IMR-90 (cell line): ENCODE measurements around the gene PTGR3. TPM values are rescaled to one million over a fixed set of nuclear protein-coding genes. Genes with fewer than 3 reads are reported as not detected.

Source experiments
- ATAC-seq: fragments of 200-7000 bp; cut with Tn5 transposase; 2 replicates; pipeline ENCODE4 v1.9.1; 2020; ENCODE audit warnings: low read depth, mild to moderate bottlenecking, moderate library complexity
- BruUV-seq: library from RNA; stranded (reverse); fragments of 400-500 nt; replicated peaks from 2 replicates; lab custom pipeline; 2021; lab: Mats Ljungman, UMichigan
- CTCF ChIA-PET: fragments of 300-600 bp; formaldehyde crosslinking; extraction: SDS; loops from one replicate; lab custom pipeline; 2021; ENCODE audit warnings: antibody characterized with exemption; lab: Yijun Ruan, JAX
- POLR2A ChIA-PET: fragments of 300-600 bp; sonication (Branson Sonifier 250); formaldehyde crosslinking; loops from one replicate; lab custom pipeline; 2022; ENCODE audit warnings: antibody characterized with exemption; ENCODE audit not compliant: unreplicated experiment; lab: Charles Lee
- DNase-seq: peaks from one replicate; pipeline ENCODE4 v3.0.0; 2013
- H2AFZ ChIP-seq: replicated peaks from 2 replicates; pipeline ENCODE3; 2013; ENCODE audit warnings: low read length, mild to moderate bottlenecking; ENCODE audit not compliant: poor library complexity
- H2AK5ac ChIP-seq: 2 replicates; pipeline ENCODE4 v1.6.1; 2013; ENCODE audit warnings: low read depth, low read length, inconsistent platforms
- H2AK9ac ChIP-seq: replicated peaks from 2 replicates; pipeline ENCODE3; 2013; ENCODE audit warnings: mild to moderate bottlenecking, low read depth, low read length, moderate library complexity; ENCODE audit not compliant: poor library complexity
- H2BK120ac ChIP-seq: 2 replicates; pipeline ENCODE4 v1.6.1; 2013; ENCODE audit warnings: low read depth, low read length, inconsistent platforms
- H2BK15ac ChIP-seq: 3 replicates; pipeline ENCODE4 v1.6.1; 2013; ENCODE audit warnings: low read depth, low read length, inconsistent platforms
- H2BK20ac ChIP-seq: 2 replicates; pipeline ENCODE4 v1.6.1; 2013; ENCODE audit warnings: low read depth, mild to moderate bottlenecking, inconsistent platforms, low read length, moderate library complexity
- H2BK5ac ChIP-seq: 2 replicates; pipeline ENCODE4 v1.6.1; 2013; ENCODE audit warnings: mild to moderate bottlenecking, low read depth, low read length, inconsistent platforms; ENCODE audit not compliant: poor library complexity, severe bottlenecking
- H3K14ac ChIP-seq: replicated peaks from 2 replicates; pipeline ENCODE4 v1.6.1; 2013; ENCODE audit warnings: low read depth, low read length, inconsistent platforms
- H3K18ac ChIP-seq: 2 replicates; pipeline ENCODE4 v1.6.1; 2013; ENCODE audit warnings: low read depth, low read length, control low read depth
- H3K23ac ChIP-seq: 2 replicates; pipeline ENCODE4 v1.6.1; 2013; ENCODE audit warnings: low read depth, low read length, inconsistent platforms
- H3K27ac ChIP-seq: 2 replicates; pipeline ENCODE4 v1.5.1; 2013; ENCODE audit warnings: mild to moderate bottlenecking, control low read depth, low read length; ENCODE audit not compliant: insufficient read depth
- H3K27me3 ChIP-seq: 2 replicates; pipeline ENCODE4 v1.6.1; 2013; ENCODE audit warnings: low read length; ENCODE audit not compliant: control insufficient read depth, insufficient read depth
- H3K36me3 ChIP-seq: 2 replicates; pipeline ENCODE4 v1.6.1; 2013; ENCODE audit warnings: low read length, mixed read lengths; ENCODE audit not compliant: control insufficient read depth, insufficient read depth
- H3K4ac ChIP-seq: 2 replicates; pipeline ENCODE4 v1.6.1; 2013; ENCODE audit warnings: low read depth, low read length, inconsistent platforms
- H3K4me1 ChIP-seq: 2 replicates; pipeline ENCODE4 v1.6.1; 2013; ENCODE audit warnings: low read length, mixed read lengths; ENCODE audit not compliant: control insufficient read depth, insufficient read depth
- H3K4me2 ChIP-seq: 2 replicates; pipeline ENCODE4 v1.6.1; 2013; ENCODE audit warnings: low read depth, mild to moderate bottlenecking, control low read depth, low read length, moderate library complexity
- H3K4me3 ChIP-seq: 2 replicates; pipeline ENCODE4 v1.5.1; 2013; ENCODE audit warnings: low read depth, mild to moderate bottlenecking, control low read depth, low read length, moderate library complexity; ENCODE audit not compliant: insufficient read depth
- H3K56ac ChIP-seq: 2 replicates; pipeline ENCODE4 v1.6.1; 2013; ENCODE audit warnings: low read length, inconsistent platforms; ENCODE audit not compliant: insufficient read depth; ENCODE audit errors: extremely low read depth
- H3K79me1 ChIP-seq, 2 experiments: 2 replicates each; pipeline ENCODE4 v1.6.1; 2013; ENCODE audit warnings: low read length in 2 of 2, inconsistent platforms in 1 of 2, low read depth in 1 of 2
- H3K9ac ChIP-seq: 2 replicates; pipeline ENCODE4 v1.6.1; 2013; ENCODE audit warnings: low read depth, low read length, control low read depth
- H3K9me1 ChIP-seq: 2 replicates; pipeline ENCODE4 v1.6.1; 2013; ENCODE audit warnings: low read length, inconsistent platforms; ENCODE audit not compliant: insufficient read depth
- H3K9me3 ChIP-seq: 2 replicates; pipeline ENCODE4 v1.6.1; 2013; ENCODE audit warnings: low read length; ENCODE audit not compliant: control insufficient read depth, insufficient read depth
- H4K20me1 ChIP-seq: 2 replicates; pipeline ENCODE4 v1.6.1; 2013; ENCODE audit warnings: low read length, inconsistent platforms; ENCODE audit not compliant: insufficient read depth
- H4K5ac ChIP-seq: 2 replicates; pipeline ENCODE4 v1.6.1; 2013; ENCODE audit warnings: mild to moderate bottlenecking, low read depth, low read length, control low read depth
- H4K8ac ChIP-seq, 2 experiments: 2 replicates each; pipeline ENCODE4 v1.6.1; 2013; ENCODE audit warnings: low read depth in 2 of 2, low read length in 2 of 2, control low read depth in 1 of 2, inconsistent platforms in 1 of 2
- H4K91ac ChIP-seq: 2 replicates; pipeline ENCODE4 v1.6.1; 2013; ENCODE audit warnings: low read depth, low read length, inconsistent platforms; ENCODE audit not compliant: insufficient read depth
- MXI1 ChIP-seq: IDR thresholded peaks from 2 replicates; pipeline ENCODE4 v1.6.1; 2012; ENCODE audit warnings: low read depth, mild to moderate bottlenecking, low read length, moderate library complexity, borderline replicate concordance
- WGBS, 2 experiments: methylation state at CpG; one replicate each; pipeline versions ENCODE4 v1.1.5 to v1.1.7; 2013; ENCODE audit warnings: missing lambda C conversion rate in 2 of 2; ENCODE audit not compliant: insufficient read length in 1 of 2; ENCODE audit errors: extremely low coverage in 2 of 2; 5-methylcytosine and 5-hydroxymethylcytosine counted together
- dilution Hi-C: fragments of 300-500 bp; cut with HindIII; formaldehyde crosslinking; loops from one replicate; pipeline ENCODE4 v1.14.3; 2018; ENCODE audit warnings: low sequenced_read_pairs; ENCODE audit not compliant: unreplicated experiment
- in situ Hi-C: fragments of 300-500 bp; cut with MboI; formaldehyde crosslinking; loops from 3 replicates; pipeline ENCODE4 v1.14.3; 2019; ENCODE audit warnings: low sequenced_read_pairs, inconsistent platforms, mixed read lengths
- intact Hi-C: fragments of 100-400 bp; cut with micrococcal nuclease; formaldehyde crosslinking; loops from 2 replicates; pipeline ENCODE4 v1.10.0; 2022
- polyA plus RNA-seq, 3 experiments: library from polyadenylated mRNA; depleted of rRNA; stranded (reverse); fragments of >200 nt; gene quantifications; 2 replicates each; pipeline ENCODE4 v1.2.3, GENCODE V29; 2012; ENCODE audit warnings: low replicate concordance in 1 of 3
- total RNA-seq: library from RNA; depleted of rRNA; stranded (reverse); fragments of >200 nt; gene quantifications from 2 replicates; pipeline ENCODE4 v1.2.3, GENCODE V29; 2012
- TF ChIP-seq, protein P1 (sequence below): fragments of 150-350 bp; IDR thresholded peaks from 2 replicates; pipeline ENCODE4 v1.6.1; 2016; ENCODE audit warnings: low read depth, mild to moderate bottlenecking, low read length, moderate library complexity, borderline replicate concordance

PTGR3 gene
- total and polyA plus RNA-seq, 2 of the 4 experiments (the other 2 are of a cell fraction), result 16.1 to 26.4 TPM

DNA sequence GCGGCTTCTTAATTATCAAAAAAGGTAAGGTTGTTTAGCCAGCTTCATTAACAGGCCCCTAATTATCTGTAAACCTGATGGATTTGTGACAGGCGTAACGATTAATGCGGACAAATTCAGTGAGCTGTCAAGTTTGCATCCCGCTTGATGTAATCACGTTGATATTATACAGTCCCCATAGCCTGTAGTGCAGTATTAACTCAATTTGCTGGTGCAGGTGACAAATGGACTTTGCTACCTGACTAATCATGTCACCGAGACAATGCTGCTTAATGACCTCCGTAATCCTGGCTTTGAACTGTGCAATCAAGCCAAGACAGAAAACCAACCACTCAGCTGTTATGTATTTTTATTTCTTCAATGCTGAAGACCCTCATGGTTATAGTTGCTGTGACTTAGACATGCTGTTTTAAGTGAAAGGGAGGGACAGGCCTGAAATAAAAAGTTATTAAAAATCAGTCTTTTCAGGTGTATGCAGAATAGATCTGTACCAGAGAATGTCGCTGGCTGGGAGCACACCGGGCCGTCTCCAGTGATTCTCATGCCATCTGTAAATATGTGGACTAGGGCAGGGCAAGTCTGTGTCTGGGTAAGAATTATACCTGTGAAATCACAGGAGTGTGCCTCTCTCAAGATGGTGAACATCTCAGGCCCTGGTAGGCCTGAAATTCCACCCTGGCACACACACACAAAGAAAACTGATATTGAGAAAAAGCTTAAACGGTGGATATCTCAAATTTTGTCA is 6.0 kb upstream of the PTGR3 start:
- dilution Hi-C loops, result no loop called here
- peaks cover 4% of the 10 kb centered on the region; the same call in 1 of the 2 replicates for H4K20me1 ChIP-seq
- H2BK15ac ChIP-seq, result no peak overlapping the region
- no peak overlapping the region for H4K91ac ChIP-seq
- no peak overlapping the region for H3K4ac ChIP-seq
- no peak overlapping the region for H2BK5ac ChIP-seq
- no peak overlapping the region for H4K8ac ChIP-seq
- intact Hi-C loops, result loop anchor here (5.0 kb wide), 2 partner anchors 67 to 192 kb away; no protein-coding TSS in a partner anchor
- H3K27me3 ChIP-seq, result no peaks in the 10 kb centered on the region
- peaks cover 4% of the 10 kb centered on the region; the same call in 1 of the 2 replicates for H3K9me1 ChIP-seq
- H3K18ac ChIP-seq, result no peak overlapping the region
- no peak overlapping the region for H2BK20ac ChIP-seq
- H3K36me3 ChIP-seq, result no peaks in the 10 kb centered on the region
- H3K4me3 ChIP-seq, result no peak overlapping the region
- ATAC-seq (no peak), DNase-seq (no peak)
- H3K56ac ChIP-seq, result no peak overlapping the region
- H3K23ac ChIP-seq, result 0 out of 2 replicates have a peak overlapping the region, but pooled peaks have one; percentile 32
- BruUV-seq, result no TSS peak
- in situ Hi-C loops, result loop anchor here (25.0 kb wide), 1 partner anchor 1147 kb away; no protein-coding TSS in a partner anchor
- no peaks in the 10 kb centered on the region for H3K9me3 ChIP-seq
- no peak overlapping the region for H3K27ac ChIP-seq
- no peak overlapping the region for H4K5ac ChIP-seq
- H2AK9ac ChIP-seq, result no peak overlapping the region
- CTCF ChIA-PET, result interaction anchor here (0.6 to 0.7 kb wide), 2 partner anchors 17 to 173 kb away, joined by 3 read pairs; no protein-coding TSS in a partner anchor
- TF ChIP-seq MXI1, result no peak
- TF ChIP-seq, protein P1, sequence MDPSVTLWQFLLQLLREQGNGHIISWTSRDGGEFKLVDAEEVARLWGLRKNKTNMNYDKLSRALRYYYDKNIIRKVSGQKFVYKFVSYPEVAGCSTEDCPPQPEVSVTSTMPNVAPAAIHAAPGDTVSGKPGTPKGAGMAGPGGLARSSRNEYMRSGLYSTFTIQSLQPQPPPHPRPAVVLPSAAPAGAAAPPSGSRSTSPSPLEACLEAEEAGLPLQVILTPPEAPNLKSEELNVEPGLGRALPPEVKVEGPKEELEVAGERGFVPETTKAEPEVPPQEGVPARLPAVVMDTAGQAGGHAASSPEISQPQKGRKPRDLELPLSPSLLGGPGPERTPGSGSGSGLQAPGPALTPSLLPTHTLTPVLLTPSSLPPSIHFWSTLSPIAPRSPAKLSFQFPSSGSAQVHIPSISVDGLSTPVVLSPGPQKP, result no peak
- no peak overlapping the region for H2BK120ac ChIP-seq
- no peak overlapping the region for H2AFZ ChIP-seq
- peaks cover 12% of the 10 kb centered on the region for H3K4me1 ChIP-seq
- H3K79me1 ChIP-seq, result peaks cover 23 to 54% of the 10 kb centered on the region in 2 experiments
- WGBS, 2 experiments, result 86% methylated on average over 5 of the region's 12 CpGs; no CpG with 5 or more reads in 1 of the 2 experiments
- no peak overlapping the region for H3K9ac ChIP-seq
- no peak overlapping the region for H2AK5ac ChIP-seq
- POLR2A ChIA-PET, result no interaction called here
- no peak overlapping the region for H3K4me2 ChIP-seq
- no peak overlapping the region for H3K14ac ChIP-seq
